GM12878 (cell line): ENCODE results near the gene CAB39.

Source experiments
- CBX5 ChIP-seq: sonication (generic); IDR thresholded peaks from 2 replicates; pipeline ENCODE4 v1.6.1; 2016; ENCODE audit warnings: low read depth, moderate library complexity, mild to moderate bottlenecking, inconsistent platforms
- CTCF ChIP-seq, 3 experiments: IDR thresholded peaks in 2 of 3; conservative IDR thresholded peaks in 1 of 3; 2 replicates each; pipeline ENCODE4 v1.5.1; 2011; ENCODE audit warnings: low read depth in 3 of 3, low read length in 3 of 3, mild to moderate bottlenecking in 3 of 3, control low read depth in 2 of 3, moderate library complexity in 2 of 3, inconsistent platforms in 1 of 3, mixed read lengths in 1 of 3; ENCODE audit not compliant: control insufficient read depth in 2 of 3, insufficient read depth in 1 of 3; ENCODE audit errors: extremely low read depth in 1 of 3
- EGR1 ChIP-seq, 2 experiments: IDR thresholded peaks; 1 replicate in 1 of 2; 2 replicates in 1 of 2; pipeline ENCODE4 v1.6.1; 2011 to 2012; ENCODE audit warnings: low read depth in 2 of 2, low read length in 2 of 2, borderline replicate concordance in 1 of 2, mild to moderate bottlenecking in 1 of 2, moderate library complexity in 1 of 2
- ETV6 ChIP-seq, 2 experiments: fragments of 450-650 bp in 1 of 2; IDR thresholded peaks in 1 of 2; conservative IDR thresholded peaks in 1 of 2; 2 replicates each; pipeline ENCODE4 v1.6.1; 2014; ENCODE audit warnings: antibody characterized with exemption in 1 of 2, borderline replicate concordance in 1 of 2, low read depth in 1 of 2, mild to moderate bottlenecking in 1 of 2, moderate library complexity in 1 of 2
- EZH2 ChIP-seq: IDR thresholded peaks from 2 replicates; pipeline ENCODE4 v1.6.1; 2012; ENCODE audit warnings: low read depth, mild to moderate bottlenecking, control low read depth, inconsistent platforms, low read length, borderline replicate concordance; ENCODE audit not compliant: control insufficient read depth
- KDM1A ChIP-seq: fragments of 200-600 bp; sonication (generic); IDR thresholded peaks from 2 replicates; pipeline ENCODE4 v1.6.1; 2016; ENCODE audit warnings: borderline replicate concordance
- MTA3 ChIP-seq: IDR thresholded peaks from 2 replicates; pipeline ENCODE4 v1.6.1; 2012; ENCODE audit warnings: low read length, inconsistent platforms, borderline replicate concordance
- POLR2A ChIP-seq: IDR thresholded peaks from 2 replicates; pipeline ENCODE4 v1.6.1; 2011; ENCODE audit warnings: low read depth, mild to moderate bottlenecking, low read length
- POLR2AphosphoS5 ChIP-seq: IDR thresholded peaks from 2 replicates; pipeline ENCODE4 v1.6.1; 2011; ENCODE audit warnings: mild to moderate bottlenecking, low read length, inconsistent platforms
- RAD21 ChIP-seq: IDR thresholded peaks from 2 replicates; pipeline ENCODE4 v1.6.1; 2011; ENCODE audit warnings: mild to moderate bottlenecking, low read depth, low read length, moderate library complexity; ENCODE audit not compliant: insufficient read depth
- SREBF2 ChIP-seq: IDR thresholded peaks from 2 replicates; pipeline ENCODE4 v1.6.1; 2012; ENCODE audit warnings: mild to moderate bottlenecking, low read length
- USF2 ChIP-seq: IDR thresholded peaks from 2 replicates; pipeline ENCODE4 v1.6.1; 2011; ENCODE audit warnings: low read depth, low read length, improper control_type of control experiment, borderline replicate concordance
- YY1 ChIP-seq: IDR thresholded peaks from 2 replicates; pipeline ENCODE4 v1.6.1; 2011; ENCODE audit warnings: low read depth, mild to moderate bottlenecking, low read length
- ZNF274 ChIP-seq: IDR thresholded peaks from one replicate; pipeline ENCODE4 v1.8.0; 2011; ENCODE audit not compliant: insufficient read length, insufficient read depth

DNA sequence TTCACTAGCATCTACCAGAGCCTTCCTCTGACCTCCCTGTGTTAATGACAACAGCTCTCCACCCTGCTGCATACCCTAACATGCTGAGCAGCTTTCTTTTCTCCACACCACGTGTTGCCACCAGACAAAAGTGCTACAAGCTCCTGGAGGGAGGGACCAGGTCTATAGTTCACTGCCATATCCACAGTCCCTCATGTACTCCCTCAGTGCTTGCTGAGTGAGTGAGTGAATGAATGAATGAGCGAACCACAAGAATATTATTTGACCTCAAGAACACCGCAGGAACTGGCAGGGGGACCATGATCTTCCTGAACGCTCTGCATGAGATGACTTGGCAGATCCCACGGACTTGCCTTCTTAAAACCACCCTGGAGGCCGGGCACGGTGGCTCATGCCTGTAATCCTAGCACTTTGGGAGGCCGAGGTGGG lies 47.4 kb upstream of the CAB39 start:
- no peak for TF ChIP-seq MTA3
- TF ChIP-seq USF2: no peak; the same call in 1 of the 2 replicates
- TF ChIP-seq RAD21: no peak
- TF ChIP-seq YY1: no peak; the same call in 1 of the 2 replicates
- TF ChIP-seq ETV6 (conservative IDR thresholded peaks at IDR 0.05 in 1 of 2, IDR thresholded peaks at IDR 0.05 in 1 of 2; ENCODE audit: borderline replicate concordance in 1 of 2, low read depth in 1 of 2): no peak
- TF ChIP-seq SREBF2: no peak
- TF ChIP-seq CTCF (IDR thresholded peaks at IDR 0.05 in 2 of 3, conservative IDR thresholded peaks at IDR 0.05 in 1 of 3; ENCODE audit: control insufficient read depth in 2 of 3, extremely low read depth in 1 of 3, insufficient read depth in 1 of 3, low read depth in 3 of 3, low read length in 3 of 3): no peak
- TF ChIP-seq KDM1A: no peak
- no peak for TF ChIP-seq EGR1 (IDR thresholded peaks at IDR 0.05; ENCODE audit: borderline replicate concordance in 1 of 2, low read depth in 2 of 2, low read length in 2 of 2)
- no peak for TF ChIP-seq CBX5
- no peak for TF ChIP-seq ZNF274
- no peak for TF ChIP-seq POLR2AphosphoS5
- 0 out of 2 replicates have a peak, but pooled peaks have one; percentile 25 for TF ChIP-seq POLR2A
- no peak for TF ChIP-seq EZH2
